WTC11 (cell line): ENCODE measurements around the gene NRIP2. TPM values are rescaled to one million over a fixed set of nuclear protein-coding genes. Genes with fewer than 3 reads are reported as not detected.

Experiments used
- ATAC-seq: fragments of 200-7000 bp; cut with Tn5 transposase; 2 replicates; pipeline ENCODE4 v1.10.0; 2021; ENCODE audit warnings: mild to moderate bottlenecking, moderate library complexity
- CTCF ChIA-PET: fragments of 300-600 bp; sonication (Branson Sonifier 250); formaldehyde crosslinking; loops from one replicate; lab custom pipeline; 2021; ENCODE audit warnings: antibody characterized with exemption; lab: Charles Lee
- POLR2A ChIA-PET: fragments of 350-600 bp; sonication (Branson Sonifier 250); formaldehyde crosslinking; loops from one replicate; lab custom pipeline; 2021; ENCODE audit warnings: antibody characterized with exemption; lab: Charles Lee
- DNase-seq: peaks from one replicate; pipeline ENCODE4 v3.0.0; 2021; ENCODE audit warnings: low spot score
- H3K27ac Mint-ChIP-seq: 2 replicates; pipeline ENCODE4 v1.8.0; 2021; ENCODE audit warnings: mixed read lengths
- H3K27me3 Mint-ChIP-seq: 2 replicates; pipeline ENCODE4 v1.8.0; 2021; ENCODE audit warnings: low read depth, mild to moderate bottlenecking, moderate library complexity, mixed read lengths
- H3K36me3 Mint-ChIP-seq: 2 replicates; pipeline ENCODE4 v1.8.0; 2021; ENCODE audit warnings: mixed read lengths
- H3K4me1 Mint-ChIP-seq: 2 replicates; pipeline ENCODE4 v1.8.0; 2022; ENCODE audit warnings: mixed read lengths
- H3K4me3 Mint-ChIP-seq: 2 replicates; pipeline ENCODE4 v1.8.0; 2021; ENCODE audit warnings: mild to moderate bottlenecking, moderate library complexity, mixed read lengths
- H3K9me3 Mint-ChIP-seq: 2 replicates; pipeline ENCODE4 v1.8.0; 2021; ENCODE audit warnings: mixed read lengths
- ATF1 ChIP-seq: sonication (generic); formaldehyde crosslinking; IDR thresholded peaks from 2 replicates; pipeline ENCODE4 v1.8.1; 2023; ENCODE audit warnings: mild to moderate bottlenecking, moderate library complexity, missing genetic modification reagents
- ELF4 ChIP-seq: sonication (generic); formaldehyde crosslinking; IDR thresholded peaks from 2 replicates; pipeline ENCODE4 v1.8.1; 2022; ENCODE audit warnings: low read depth, mild to moderate bottlenecking, moderate library complexity, missing genetic modification reagents
- GTF2I ChIP-seq: fragments of 250-450 bp; sonication (Bioruptor Pico); conservative IDR thresholded peaks from 2 replicates; pipeline ENCODE4 v1.4.0; 2021; ENCODE audit warnings: mild to moderate bottlenecking
- KAT7 ChIP-seq: sonication (generic); formaldehyde crosslinking; IDR thresholded peaks from 2 replicates; pipeline ENCODE4 v1.8.1; 2023; ENCODE audit warnings: missing genetic modification reagents, mild to moderate bottlenecking, borderline replicate concordance
- MAX ChIP-seq: sonication (generic); formaldehyde crosslinking; IDR thresholded peaks from 2 replicates; pipeline ENCODE4 v1.8.0; 2022; ENCODE audit warnings: mild to moderate bottlenecking, missing genetic modification reagents
- MXD4 ChIP-seq: fragments of 250-450 bp; sonication (Bioruptor Pico); IDR thresholded peaks from 2 replicates; pipeline ENCODE4 v1.8.0; 2021; ENCODE audit warnings: mild to moderate bottlenecking, moderate library complexity, borderline replicate concordance
- NFE2L1 ChIP-seq: sonication (generic); formaldehyde crosslinking; IDR thresholded peaks from 2 replicates; pipeline ENCODE4 v1.8.1; 2023; ENCODE audit warnings: missing genetic modification reagents
- NFYB ChIP-seq: sonication (generic); formaldehyde crosslinking; conservative IDR thresholded peaks from 2 replicates; pipeline ENCODE4 v1.8.0; 2022; ENCODE audit warnings: low read depth, missing genetic modification reagents
- NR1H2 ChIP-seq: sonication (generic); formaldehyde crosslinking; IDR thresholded peaks from 2 replicates; pipeline ENCODE4 v1.9.0; 2021; ENCODE audit warnings: mild to moderate bottlenecking, moderate library complexity, missing genetic modification reagents
- OVOL2 ChIP-seq: fragments of 250-450 bp; sonication (Bioruptor Pico); IDR thresholded peaks from 2 replicates; pipeline ENCODE4 v1.9.0; 2021; ENCODE audit warnings: mild to moderate bottlenecking, borderline replicate concordance
- SMAD4 ChIP-seq: sonication (generic); formaldehyde crosslinking; IDR thresholded peaks from 2 replicates; pipeline ENCODE4 v1.8.0; 2022; ENCODE audit warnings: mild to moderate bottlenecking, missing genetic modification reagents
- ZNF138 ChIP-seq: sonication (generic); formaldehyde crosslinking; conservative IDR thresholded peaks from 2 replicates; pipeline ENCODE4 v1.8.1; 2022; ENCODE audit warnings: mild to moderate bottlenecking, moderate library complexity, missing genetic modification reagents
- ZNF232 ChIP-seq: sonication (generic); formaldehyde crosslinking; IDR thresholded peaks from 2 replicates; pipeline ENCODE4 v1.8.0; 2022; ENCODE audit warnings: mild to moderate bottlenecking, missing genetic modification reagents
- ZNF317 ChIP-seq: sonication (generic); formaldehyde crosslinking; IDR thresholded peaks from 2 replicates; pipeline ENCODE4 v1.8.1; 2023; ENCODE audit warnings: low read depth, mild to moderate bottlenecking, moderate library complexity, missing genetic modification reagents, borderline replicate concordance
- total RNA-seq: library from RNA; stranded (reverse); gene quantifications from 3 replicates; pipeline ENCODE4 v1.2.3, GENCODE V29; 2021
- TF ChIP-seq, protein P1 (sequence below): sonication (generic); formaldehyde crosslinking; IDR thresholded peaks from 2 replicates; pipeline ENCODE4 v1.8.1; 2023; ENCODE audit warnings: mild to moderate bottlenecking, missing genetic modification reagents, moderate library complexity
- TF ChIP-seq, protein P2 (sequence below): fragments of 250-450 bp; sonication (Bioruptor Pico); IDR thresholded peaks from 2 replicates; pipeline ENCODE4 v1.9.0; 2021; ENCODE audit warnings: mild to moderate bottlenecking
- TF ChIP-seq, protein P3 (sequence below): sonication (generic); formaldehyde crosslinking; IDR thresholded peaks from 2 replicates; pipeline ENCODE4 v1.8.0; 2023; ENCODE audit warnings: mild to moderate bottlenecking, missing genetic modification reagents
- TF ChIP-seq, protein P4 (sequence below): fragments of 250-450 bp; sonication (Bioruptor Pico); IDR thresholded peaks from 2 replicates; pipeline ENCODE4 v1.9.0; 2021; ENCODE audit warnings: mild to moderate bottlenecking
- TF ChIP-seq, protein P5 (sequence below): sonication (generic); formaldehyde crosslinking; IDR thresholded peaks from 2 replicates; pipeline ENCODE4 v1.8.1; 2022; ENCODE audit warnings: mild to moderate bottlenecking, missing genetic modification reagents, moderate library complexity, borderline replicate concordance
- TF ChIP-seq, protein P6 (sequence below): sonication (generic); formaldehyde crosslinking; IDR thresholded peaks from 2 replicates; pipeline ENCODE4 v1.8.0; 2022; ENCODE audit warnings: mild to moderate bottlenecking, missing genetic modification reagents

Gene NRIP2
- total RNA-seq, 1 experiment from 2014 or later = not detected

DNA sequence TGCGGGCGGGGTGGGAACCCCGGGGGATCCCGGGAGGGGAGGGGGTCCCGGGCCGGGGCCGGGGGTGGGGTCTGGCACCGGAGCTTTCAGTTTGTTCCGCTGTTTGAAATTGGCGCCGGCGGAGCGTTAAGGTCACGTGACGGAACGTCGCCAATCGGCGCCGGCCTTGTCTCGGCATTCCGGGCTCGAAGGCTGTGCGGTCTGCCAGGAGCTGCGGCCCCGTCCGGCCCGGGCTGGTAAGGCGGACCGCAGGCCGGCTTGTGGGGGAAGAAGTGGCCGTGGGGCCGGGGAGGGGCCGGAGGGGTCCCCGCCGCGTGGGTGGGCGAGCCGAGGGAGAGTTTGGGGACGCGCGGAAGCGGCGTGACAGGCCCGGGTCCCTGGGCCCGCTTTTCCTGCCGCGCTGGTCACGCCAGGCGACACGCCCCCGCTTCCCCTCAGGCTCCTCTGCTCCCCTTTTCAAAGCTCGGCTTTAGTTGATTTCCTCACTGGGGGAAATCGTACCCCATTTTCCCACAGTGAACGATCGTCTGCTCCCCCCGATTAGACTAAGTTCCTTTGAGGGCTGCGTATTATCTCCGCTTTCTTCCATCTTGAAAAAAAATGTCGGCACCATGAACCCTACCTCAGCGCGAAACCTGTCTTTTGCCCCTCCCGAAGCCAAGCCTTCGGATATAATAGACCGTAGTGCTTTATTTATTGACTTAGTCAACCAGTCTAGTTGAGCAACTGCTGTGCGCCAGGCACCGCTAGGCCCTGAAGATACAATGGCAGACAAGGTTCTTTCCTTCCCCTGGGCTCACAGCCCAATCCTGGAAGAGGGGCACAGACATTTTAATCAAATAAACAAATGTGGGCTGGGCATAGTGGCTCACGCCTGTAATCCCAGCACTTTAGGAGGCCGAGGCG lies 42.5 kb upstream of the NRIP2 start, which contains the start of the genes FOXM1 and RHNO1 (continued):
- TF ChIP-seq GTF2I (CRISPR knock-in tag) (no peak), MXD4 (CRISPR knock-in tag) (no peak), OVOL2 (no peak), ZNF138 (CRISPR knock-in tag) (no peak), ZNF317 (CRISPR knock-in tag) (no peak), NFE2L1 (CRISPR knock-in tag) (peak; percentile 43; the same call in 1 of the 2 replicates), NR1H2 (CRISPR knock-in tag) (no peak), KAT7 (CRISPR knock-in tag) (no peak)
- TF ChIP-seq, protein P1, sequence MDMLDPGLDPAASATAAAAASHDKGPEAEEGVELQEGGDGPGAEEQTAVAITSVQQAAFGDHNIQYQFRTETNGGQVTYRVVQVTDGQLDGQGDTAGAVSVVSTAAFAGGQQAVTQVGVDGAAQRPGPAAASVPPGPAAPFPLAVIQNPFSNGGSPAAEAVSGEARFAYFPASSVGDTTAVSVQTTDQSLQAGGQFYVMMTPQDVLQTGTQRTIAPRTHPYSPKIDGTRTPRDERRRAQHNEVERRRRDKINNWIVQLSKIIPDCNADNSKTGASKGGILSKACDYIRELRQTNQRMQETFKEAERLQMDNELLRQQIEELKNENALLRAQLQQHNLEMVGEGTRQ (CRISPR knock-in tag) = peak; percentile 95
- TF ChIP-seq, protein P2, sequence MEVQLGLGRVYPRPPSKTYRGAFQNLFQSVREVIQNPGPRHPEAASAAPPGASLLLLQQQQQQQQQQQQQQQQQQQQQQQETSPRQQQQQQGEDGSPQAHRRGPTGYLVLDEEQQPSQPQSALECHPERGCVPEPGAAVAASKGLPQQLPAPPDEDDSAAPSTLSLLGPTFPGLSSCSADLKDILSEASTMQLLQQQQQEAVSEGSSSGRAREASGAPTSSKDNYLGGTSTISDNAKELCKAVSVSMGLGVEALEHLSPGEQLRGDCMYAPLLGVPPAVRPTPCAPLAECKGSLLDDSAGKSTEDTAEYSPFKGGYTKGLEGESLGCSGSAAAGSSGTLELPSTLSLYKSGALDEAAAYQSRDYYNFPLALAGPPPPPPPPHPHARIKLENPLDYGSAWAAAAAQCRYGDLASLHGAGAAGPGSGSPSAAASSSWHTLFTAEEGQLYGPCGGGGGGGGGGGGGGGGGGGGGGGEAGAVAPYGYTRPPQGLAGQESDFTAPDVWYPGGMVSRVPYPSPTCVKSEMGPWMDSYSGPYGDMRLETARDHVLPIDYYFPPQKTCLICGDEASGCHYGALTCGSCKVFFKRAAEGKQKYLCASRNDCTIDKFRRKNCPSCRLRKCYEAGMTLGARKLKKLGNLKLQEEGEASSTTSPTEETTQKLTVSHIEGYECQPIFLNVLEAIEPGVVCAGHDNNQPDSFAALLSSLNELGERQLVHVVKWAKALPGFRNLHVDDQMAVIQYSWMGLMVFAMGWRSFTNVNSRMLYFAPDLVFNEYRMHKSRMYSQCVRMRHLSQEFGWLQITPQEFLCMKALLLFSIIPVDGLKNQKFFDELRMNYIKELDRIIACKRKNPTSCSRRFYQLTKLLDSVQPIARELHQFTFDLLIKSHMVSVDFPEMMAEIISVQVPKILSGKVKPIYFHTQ (CRISPR knock-in tag) = no peak
- TF ChIP-seq, protein P3, sequence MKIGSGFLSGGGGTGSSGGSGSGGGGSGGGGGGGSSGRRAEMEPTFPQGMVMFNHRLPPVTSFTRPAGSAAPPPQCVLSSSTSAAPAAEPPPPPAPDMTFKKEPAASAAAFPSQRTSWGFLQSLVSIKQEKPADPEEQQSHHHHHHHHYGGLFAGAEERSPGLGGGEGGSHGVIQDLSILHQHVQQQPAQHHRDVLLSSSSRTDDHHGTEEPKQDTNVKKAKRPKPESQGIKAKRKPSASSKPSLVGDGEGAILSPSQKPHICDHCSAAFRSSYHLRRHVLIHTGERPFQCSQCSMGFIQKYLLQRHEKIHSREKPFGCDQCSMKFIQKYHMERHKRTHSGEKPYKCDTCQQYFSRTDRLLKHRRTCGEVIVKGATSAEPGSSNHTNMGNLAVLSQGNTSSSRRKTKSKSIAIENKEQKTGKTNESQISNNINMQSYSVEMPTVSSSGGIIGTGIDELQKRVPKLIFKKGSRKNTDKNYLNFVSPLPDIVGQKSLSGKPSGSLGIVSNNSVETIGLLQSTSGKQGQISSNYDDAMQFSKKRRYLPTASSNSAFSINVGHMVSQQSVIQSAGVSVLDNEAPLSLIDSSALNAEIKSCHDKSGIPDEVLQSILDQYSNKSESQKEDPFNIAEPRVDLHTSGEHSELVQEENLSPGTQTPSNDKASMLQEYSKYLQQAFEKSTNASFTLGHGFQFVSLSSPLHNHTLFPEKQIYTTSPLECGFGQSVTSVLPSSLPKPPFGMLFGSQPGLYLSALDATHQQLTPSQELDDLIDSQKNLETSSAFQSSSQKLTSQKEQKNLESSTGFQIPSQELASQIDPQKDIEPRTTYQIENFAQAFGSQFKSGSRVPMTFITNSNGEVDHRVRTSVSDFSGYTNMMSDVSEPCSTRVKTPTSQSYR (CRISPR knock-in tag) = peak; percentile 73; the same call in 1 of the 2 replicates
- TF ChIP-seq, protein P4, sequence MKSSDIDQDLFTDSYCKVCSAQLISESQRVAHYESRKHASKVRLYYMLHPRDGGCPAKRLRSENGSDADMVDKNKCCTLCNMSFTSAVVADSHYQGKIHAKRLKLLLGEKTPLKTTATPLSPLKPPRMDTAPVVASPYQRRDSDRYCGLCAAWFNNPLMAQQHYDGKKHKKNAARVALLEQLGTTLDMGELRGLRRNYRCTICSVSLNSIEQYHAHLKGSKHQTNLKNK (CRISPR knock-in tag) = no peak

- peaks cover 25% of the 10 kb centered on the region for H3K4me1 Mint-ChIP-seq
- peak overlapping the region; percentile 69 for H3K27ac Mint-ChIP-seq
- POLR2A ChIA-PET = interaction anchor here (0.6 to 2.4 kb wide), 9 partner anchors 9 to 208 kb away, joined by 3 to 24 read pairs (median 4); partner anchors contain the start of gene TULP3
- TF ChIP-seq, protein P5, sequence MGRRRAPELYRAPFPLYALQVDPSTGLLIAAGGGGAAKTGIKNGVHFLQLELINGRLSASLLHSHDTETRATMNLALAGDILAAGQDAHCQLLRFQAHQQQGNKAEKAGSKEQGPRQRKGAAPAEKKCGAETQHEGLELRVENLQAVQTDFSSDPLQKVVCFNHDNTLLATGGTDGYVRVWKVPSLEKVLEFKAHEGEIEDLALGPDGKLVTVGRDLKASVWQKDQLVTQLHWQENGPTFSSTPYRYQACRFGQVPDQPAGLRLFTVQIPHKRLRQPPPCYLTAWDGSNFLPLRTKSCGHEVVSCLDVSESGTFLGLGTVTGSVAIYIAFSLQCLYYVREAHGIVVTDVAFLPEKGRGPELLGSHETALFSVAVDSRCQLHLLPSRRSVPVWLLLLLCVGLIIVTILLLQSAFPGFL = no peak
- TF ChIP-seq, protein P6, sequence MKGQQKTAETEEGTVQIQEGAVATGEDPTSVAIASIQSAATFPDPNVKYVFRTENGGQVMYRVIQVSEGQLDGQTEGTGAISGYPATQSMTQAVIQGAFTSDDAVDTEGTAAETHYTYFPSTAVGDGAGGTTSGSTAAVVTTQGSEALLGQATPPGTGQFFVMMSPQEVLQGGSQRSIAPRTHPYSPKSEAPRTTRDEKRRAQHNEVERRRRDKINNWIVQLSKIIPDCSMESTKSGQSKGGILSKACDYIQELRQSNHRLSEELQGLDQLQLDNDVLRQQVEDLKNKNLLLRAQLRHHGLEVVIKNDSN (CRISPR knock-in tag) = no peak
- 0 out of 2 replicates have a peak, but pooled peaks have one; percentile 3 for TF ChIP-seq NFYB (CRISPR knock-in tag)
- TF ChIP-seq ELF4 (CRISPR knock-in tag) = no peak
- TF ChIP-seq ZNF232 (CRISPR knock-in tag) = no peak
- 0 out of 2 replicates have a peak, but pooled peaks have one; percentile 45 for TF ChIP-seq SMAD4 (CRISPR knock-in tag)
- TF ChIP-seq MAX (CRISPR knock-in tag) = peak; percentile 3; the same call in 1 of the 2 replicates
- TF ChIP-seq ATF1 (CRISPR knock-in tag) = no peak
Observed at GRCh38 chr12:2876431-2877046, 41.7 kb upstream of the NRIP2 start.

More at GRCh38 chr12:2876431-2877046, 41.7 kb upstream of the NRIP2 start:
- Mint-ChIP-seq H3K4me3 (peak overlapping the region; percentile 73), H3K27me3 (no peaks in the 10 kb centered on the region), H3K9me3 (no peaks in the 10 kb centered on the region), H3K36me3 (peaks cover 32% of the 10 kb centered on the region)
- ATAC-seq (peak; percentile 71), DNase-seq (no peak)
- CTCF ChIA-PET = interaction anchor here (0.9 to 2.8 kb wide), 13 partner anchors 9 to 185 kb away, joined by 3 to 36 read pairs (median 5); partner anchors contain the start of gene TULP3
